GM12878 (cell line): Measurements from ENCODE around the gene GATA2. TPM values are rescaled to one million over a fixed set of nuclear protein-coding genes. Genes with fewer than 3 reads are reported as not detected.

Experiments
- ATAC-seq: fragments of 200-7000 bp; cut with Tn5 transposase; 3 replicates; pipeline ENCODE4 v1.9.1; 2020; ENCODE audit warnings: mild to moderate bottlenecking, moderate library complexity
- BruUV-seq: library from RNA; stranded (reverse); fragments of 400-500 nt; replicated peaks from 2 replicates; lab custom pipeline; 2021; lab: Mats Ljungman, UMichigan
- CTCF ChIA-PET: fragments of 300-600 bp; sonication (Branson Sonifier 250); formaldehyde crosslinking; extraction: SDS; loops from one replicate; lab custom pipeline; 2021; ENCODE audit warnings: inconsistent platforms; lab: Yijun Ruan, JAX
- POLR2A ChIA-PET: fragments of 350-600 bp; formaldehyde crosslinking; extraction: SDS; loops from one replicate; lab custom pipeline; 2021; ENCODE audit warnings: inconsistent platforms; lab: Charles Lee
- RAD21 ChIA-PET: fragments of 300-600 bp; sonication (Branson Sonifier 250); formaldehyde crosslinking; loops from one replicate; lab custom pipeline; 2023; ENCODE audit warnings: antibody characterized with exemption; ENCODE audit not compliant: unreplicated experiment; lab: Charles Lee
- SMC1A ChIA-PET: fragments of 300-600 bp; sonication (Branson Sonifier 250); formaldehyde crosslinking; loops from one replicate; lab custom pipeline; 2023; ENCODE audit not compliant: unreplicated experiment, uncharacterized antibody; lab: Charles Lee
- DNase-seq: peaks from one replicate; pipeline ENCODE4 v3.0.0-alpha.2; 2011; ENCODE audit warnings: low read depth, low spot score
- FAIRE-seq: peaks from 3 replicates; lab custom pipeline; 2011; peaks lifted over from hg19 to GRCh38; lab: Jason Lieb, UNC
- H2AFZ ChIP-seq: 2 replicates; pipeline ENCODE4 v1.6.0; 2011; ENCODE audit warnings: low read depth, low read length, control low read depth; ENCODE audit not compliant: control insufficient read depth
- H3K27ac ChIP-seq: 2 replicates; pipeline ENCODE4 v1.5.1; 2011; ENCODE audit warnings: control low read depth; ENCODE audit not compliant: control insufficient read depth, insufficient read depth
- H3K27me3 ChIP-seq, 2 experiments: replicated peaks in 1 of 2; 2 replicates each; pipeline versions ENCODE4 v1.6.0 to v1.6.1; 2011; ENCODE audit warnings: low read length in 1 of 2; ENCODE audit not compliant: control insufficient read depth in 2 of 2, insufficient read depth in 2 of 2
- H3K36me3 ChIP-seq, 2 experiments: 2 replicates each; pipeline ENCODE4 v1.5.1; 2011; ENCODE audit warnings: low read length in 1 of 2; ENCODE audit not compliant: control insufficient read depth in 2 of 2, insufficient read depth in 2 of 2
- H3K4me1 ChIP-seq: 2 replicates; pipeline ENCODE4 v1.6.1; 2011; ENCODE audit warnings: mild to moderate bottlenecking, low read length, moderate library complexity, mixed read lengths; ENCODE audit not compliant: control insufficient read depth, insufficient read depth
- H3K4me2 ChIP-seq: 2 replicates; pipeline ENCODE4 v1.6.0; 2011; ENCODE audit warnings: control low read depth; ENCODE audit not compliant: control insufficient read depth, insufficient read depth
- H3K4me3 ChIP-seq: fragments of 200-600 bp; sonication (generic); 2 replicates; pipeline ENCODE4 v1.5.1; 2016
- H3K79me2 ChIP-seq: 2 replicates; pipeline ENCODE4 v1.6.0; 2011; ENCODE audit warnings: low read length; ENCODE audit not compliant: control insufficient read depth, insufficient read depth
- H3K9ac ChIP-seq: 2 replicates; pipeline ENCODE4 v1.8.0; 2011; ENCODE audit warnings: low read length, control low read depth, mixed read lengths; ENCODE audit not compliant: control insufficient read depth, insufficient read depth
- H3K9me3 ChIP-seq: replicated peaks from 3 replicates; pipeline ENCODE4 v1.5.1; 2011; ENCODE audit warnings: mild to moderate bottlenecking, low read length; ENCODE audit not compliant: control insufficient read depth, insufficient read depth
- H4K20me1 ChIP-seq: 2 replicates; pipeline ENCODE4 v1.6.0; 2011; ENCODE audit not compliant: control insufficient read depth, insufficient read depth
- CBX3 ChIP-seq: fragments of 200-600 bp; sonication (generic); IDR thresholded peaks from 2 replicates; pipeline ENCODE4 v1.6.1; 2016; ENCODE audit warnings: low read depth, borderline replicate concordance
- CHD1 ChIP-seq: IDR thresholded peaks from 2 replicates; pipeline ENCODE4 v1.6.1; 2012; ENCODE audit warnings: low read depth, low read length, improper control_type of control experiment
- CREB1 ChIP-seq: IDR thresholded peaks from 2 replicates; pipeline ENCODE4 v1.6.1; 2012; ENCODE audit warnings: low read depth, mild to moderate bottlenecking, inconsistent platforms
- EED ChIP-seq: sonication (generic); IDR thresholded peaks from 2 replicates; pipeline ENCODE4 v1.6.1; 2016; ENCODE audit warnings: antibody characterized with exemption, low read depth
- EP300 ChIP-seq, 2 experiments: fragments of 150-350 bp in 1 of 2; IDR thresholded peaks; 2 replicates each; pipeline ENCODE4 v1.6.1; 2011 to 2012; ENCODE audit warnings: low read depth in 2 of 2, low read length in 2 of 2, borderline replicate concordance in 1 of 2, improper control_type of control experiment in 1 of 2, inconsistent platforms in 1 of 2; ENCODE audit not compliant: control insufficient read depth in 1 of 2
- HDAC2 ChIP-seq: fragments of 200-600 bp; sonication (generic); IDR thresholded peaks from 2 replicates; pipeline ENCODE4 v1.6.1; 2017
- LARP7 ChIP-seq: fragments of 450-650 bp; IDR thresholded peaks from 2 replicates; pipeline ENCODE4 v1.6.1; 2017; ENCODE audit warnings: mild to moderate bottlenecking
- MYC ChIP-seq: IDR thresholded peaks from 2 replicates; pipeline ENCODE4 v1.6.1; 2011; ENCODE audit warnings: mild to moderate bottlenecking, low read length, moderate library complexity, inconsistent platforms; ENCODE audit not compliant: insufficient read depth, insufficient replicate concordance, insufficient read length, severe bottlenecking
- NR2C1 ChIP-seq: fragments of 450-650 bp; IDR thresholded peaks from 2 replicates; pipeline ENCODE4 v1.6.1; 2017; ENCODE audit warnings: antibody characterized with exemption, mild to moderate bottlenecking, moderate library complexity
- NR2C2 ChIP-seq: IDR thresholded peaks from 2 replicates; pipeline ENCODE4 v1.6.1; 2011; ENCODE audit warnings: borderline replicate concordance, low read depth; ENCODE audit not compliant: control insufficient read depth, insufficient read length
- PAX8 ChIP-seq: fragments of 450-650 bp; IDR thresholded peaks from 2 replicates; pipeline ENCODE4 v1.6.1; 2017; ENCODE audit warnings: mild to moderate bottlenecking, moderate library complexity
- POLR2AphosphoS2 ChIP-seq: IDR thresholded peaks from 2 replicates; pipeline ENCODE4 v1.6.1; 2011; ENCODE audit warnings: low read depth, mild to moderate bottlenecking, low read length, improper control_type of control experiment, moderate library complexity
- SREBF2 ChIP-seq: IDR thresholded peaks from 2 replicates; pipeline ENCODE4 v1.6.1; 2012; ENCODE audit warnings: mild to moderate bottlenecking, low read length
- SRF ChIP-seq, 2 experiments: IDR thresholded peaks; 2 replicates each; pipeline ENCODE4 v1.6.1; 2011; ENCODE audit warnings: low read depth in 2 of 2, low read length in 2 of 2, mild to moderate bottlenecking in 1 of 2, moderate library complexity in 1 of 2
- WRNIP1 ChIP-seq: IDR thresholded peaks from 2 replicates; pipeline ENCODE4 v1.6.1; 2011; ENCODE audit warnings: low read depth, low read length, improper control_type of control experiment, borderline replicate concordance
- WGBS: methylation state at CpG from one replicate; pipeline ENCODE4 v1.1.6; 2016; ENCODE audit warnings: low lambda C conversion rate; ENCODE audit not compliant: insufficient replicate concordance, insufficient coverage; ENCODE audit errors: missing lambda C conversion rate; 5-methylcytosine and 5-hydroxymethylcytosine counted together
- in situ Hi-C: fragments of 300-500 bp; cut with MboI; formaldehyde crosslinking; loops from 9 replicates; pipeline ENCODE4 v1.14.3; 2018; ENCODE audit warnings: mixed read lengths
- intact Hi-C: fragments of 100-400 bp; cut with micrococcal nuclease; formaldehyde crosslinking; loops from one replicate; pipeline ENCODE4 v1.14.2; 2022; ENCODE audit not compliant: unreplicated experiment
- polyA plus RNA-seq, 11 experiments: library from polyadenylated mRNA; depleted of rRNA in 4 of 11; unstranded in 6 of 11; stranded (reverse) in 5 of 11; fragments of >200 nt; fragmentation: Nextera tagmentation in 4 of 11; fragmentation: Illumina TruSeq in 1 of 11; extraction: Ambion mirVana in 4 of 11; extraction: Trizol in 1 of 11; gene quantifications; 1 replicate in 1 of 11; 2 replicates in 10 of 11; pipeline versions ENCODE4 v1.2.1 to v1.2.3, GENCODE V29; 2011 to 2016; ENCODE audit warnings: inconsistent platforms in 2 of 11, missing spikeins in 2 of 11, low read depth in 1 of 11
- total RNA-seq, 4 experiments: library from RNA; depleted of rRNA in 3 of 4; stranded (reverse); fragments of >200 nt in 3 of 4; fragmentation: Illumina TruSeq in 1 of 4; extraction: Trizol in 1 of 4; gene quantifications; 2 replicates each; pipeline versions ENCODE4 v1.2.1 to v1.2.3, GENCODE V29; 2013 to 2021
- TF ChIP-seq, protein P1 (sequence below): fragments of 450-650 bp; IDR thresholded peaks from 2 replicates; pipeline ENCODE4 v1.6.1; 2017; ENCODE audit warnings: borderline replicate concordance
- TF ChIP-seq, protein P2 (sequence below): fragments of 450-650 bp; IDR thresholded peaks from 2 replicates; pipeline ENCODE4 v1.6.1; 2017; ENCODE audit warnings: mild to moderate bottlenecking, moderate library complexity
- TF ChIP-seq, protein P3 (sequence below): fragments of 150-350 bp; IDR thresholded peaks from 2 replicates; pipeline ENCODE4 v1.6.1; 2014; ENCODE audit warnings: mild to moderate bottlenecking, low read depth, low read length

Gene GATA2
- total and polyA plus RNA-seq, 10 of the 15 experiments (the other 5 are each of a cell fraction or from before 2014, with no cell fraction given): 0.56 TPM; not detected in 9

DNA sequence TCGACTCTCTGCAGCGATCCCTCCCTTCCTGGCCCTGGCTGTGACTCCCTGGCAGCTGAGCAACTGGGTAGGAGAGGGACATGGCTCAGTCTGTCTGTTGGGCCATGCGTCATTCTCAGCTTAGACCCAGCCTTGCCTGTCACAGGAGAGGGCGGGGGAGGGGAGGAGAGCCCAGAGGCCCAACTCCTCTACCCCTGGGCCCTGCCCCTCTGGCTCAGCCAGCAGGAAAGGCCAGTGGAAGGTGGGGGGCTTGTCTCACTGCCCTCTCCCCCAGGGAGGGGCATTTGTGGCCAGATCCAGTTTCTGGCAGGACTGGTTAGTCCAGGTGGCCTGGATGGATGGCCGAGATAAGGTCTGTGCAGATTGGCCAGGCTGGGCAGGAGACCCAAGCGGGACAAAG, 57.9 kb downstream of the GATA2 start (continued):
- TF ChIP-seq NR2C2 (no peak), SREBF2 (no peak), CBX3 (no peak), MYC (no peak)
- TF ChIP-seq, protein P1, sequence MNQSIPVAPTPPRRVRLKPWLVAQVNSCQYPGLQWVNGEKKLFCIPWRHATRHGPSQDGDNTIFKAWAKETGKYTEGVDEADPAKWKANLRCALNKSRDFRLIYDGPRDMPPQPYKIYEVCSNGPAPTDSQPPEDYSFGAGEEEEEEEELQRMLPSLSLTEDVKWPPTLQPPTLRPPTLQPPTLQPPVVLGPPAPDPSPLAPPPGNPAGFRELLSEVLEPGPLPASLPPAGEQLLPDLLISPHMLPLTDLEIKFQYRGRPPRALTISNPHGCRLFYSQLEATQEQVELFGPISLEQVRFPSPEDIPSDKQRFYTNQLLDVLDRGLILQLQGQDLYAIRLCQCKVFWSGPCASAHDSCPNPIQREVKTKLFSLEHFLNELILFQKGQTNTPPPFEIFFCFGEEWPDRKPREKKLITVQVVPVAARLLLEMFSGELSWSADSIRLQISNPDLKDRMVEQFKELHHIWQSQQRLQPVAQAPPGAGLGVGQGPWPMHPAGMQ: no peak
- TF ChIP-seq, all 136 proteins: peak for 0

DNA sequence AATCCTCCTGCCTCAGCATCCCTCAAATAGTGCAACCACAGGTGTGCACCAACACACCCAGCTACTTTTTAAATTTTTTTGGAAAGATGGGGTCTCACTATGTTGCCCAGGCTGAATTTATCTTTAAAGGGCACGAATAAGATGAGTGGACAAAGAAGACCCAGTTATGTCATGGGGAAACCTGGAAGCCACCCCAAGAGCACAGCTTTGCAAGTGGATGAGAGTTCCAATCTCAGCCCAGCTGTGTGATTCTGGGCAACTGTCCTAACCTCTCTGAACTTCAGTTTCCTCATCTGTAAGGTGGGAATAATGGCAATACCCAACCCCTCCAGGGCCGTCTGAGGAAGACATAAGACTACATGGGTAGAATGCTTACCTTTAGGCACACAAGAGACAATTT, 58.5 kb downstream of the GATA2 start:
- H2AFZ ChIP-seq: no peak overlapping the region
- H3K79me2 ChIP-seq: no peaks in the 10 kb centered on the region
- no peaks in the 10 kb centered on the region for H3K36me3 ChIP-seq
- ATAC-seq: no peak
- no peaks in the 10 kb centered on the region for H3K9me3 ChIP-seq
- CTCF ChIA-PET: interaction anchor here (1.2 kb wide), 1 partner anchor 63 kb away, joined by 4 read pairs; no protein-coding TSS in a partner anchor
- no peaks in the 10 kb centered on the region for H3K4me1 ChIP-seq
- SMC1A ChIA-PET: no interaction called here
- no TSS peak for BruUV-seq
- peaks cover 6 to 17% of the 10 kb centered on the region in 2 experiments for H3K27me3 ChIP-seq
- H4K20me1 ChIP-seq: no peaks in the 10 kb centered on the region; the same call in 1 of the 2 replicates
- H3K4me3 ChIP-seq: no peak overlapping the region
- FAIRE-seq: no peak
- no peak overlapping the region for H3K27ac ChIP-seq
- POLR2A ChIA-PET: no interaction called here
- no peak overlapping the region for H3K4me2 ChIP-seq
- RAD21 ChIA-PET: interaction anchor here (1.5 kb wide), 1 partner anchor 63 kb away, joined by 3 read pairs; no protein-coding TSS in a partner anchor
- intact Hi-C loops: no loop called here
- no peak overlapping the region for H3K9ac ChIP-seq
- DNase-seq: no peak
- in situ Hi-C loops: no loop called here
- WGBS: 3% methylated on average over 2 of the region's 2 CpGs
- no peak for TF ChIP-seq LARP7
- no peak for TF ChIP-seq EP300 (IDR thresholded peaks at IDR 0.05; ENCODE audit: borderline replicate concordance in 1 of 2, control insufficient read depth in 1 of 2, low read depth in 2 of 2, low read length in 2 of 2)
- TF ChIP-seq SRF (IDR thresholded peaks at IDR 0.05; ENCODE audit: low read depth in 2 of 2, low read length in 2 of 2): no peak
- TF ChIP-seq, protein P2, sequence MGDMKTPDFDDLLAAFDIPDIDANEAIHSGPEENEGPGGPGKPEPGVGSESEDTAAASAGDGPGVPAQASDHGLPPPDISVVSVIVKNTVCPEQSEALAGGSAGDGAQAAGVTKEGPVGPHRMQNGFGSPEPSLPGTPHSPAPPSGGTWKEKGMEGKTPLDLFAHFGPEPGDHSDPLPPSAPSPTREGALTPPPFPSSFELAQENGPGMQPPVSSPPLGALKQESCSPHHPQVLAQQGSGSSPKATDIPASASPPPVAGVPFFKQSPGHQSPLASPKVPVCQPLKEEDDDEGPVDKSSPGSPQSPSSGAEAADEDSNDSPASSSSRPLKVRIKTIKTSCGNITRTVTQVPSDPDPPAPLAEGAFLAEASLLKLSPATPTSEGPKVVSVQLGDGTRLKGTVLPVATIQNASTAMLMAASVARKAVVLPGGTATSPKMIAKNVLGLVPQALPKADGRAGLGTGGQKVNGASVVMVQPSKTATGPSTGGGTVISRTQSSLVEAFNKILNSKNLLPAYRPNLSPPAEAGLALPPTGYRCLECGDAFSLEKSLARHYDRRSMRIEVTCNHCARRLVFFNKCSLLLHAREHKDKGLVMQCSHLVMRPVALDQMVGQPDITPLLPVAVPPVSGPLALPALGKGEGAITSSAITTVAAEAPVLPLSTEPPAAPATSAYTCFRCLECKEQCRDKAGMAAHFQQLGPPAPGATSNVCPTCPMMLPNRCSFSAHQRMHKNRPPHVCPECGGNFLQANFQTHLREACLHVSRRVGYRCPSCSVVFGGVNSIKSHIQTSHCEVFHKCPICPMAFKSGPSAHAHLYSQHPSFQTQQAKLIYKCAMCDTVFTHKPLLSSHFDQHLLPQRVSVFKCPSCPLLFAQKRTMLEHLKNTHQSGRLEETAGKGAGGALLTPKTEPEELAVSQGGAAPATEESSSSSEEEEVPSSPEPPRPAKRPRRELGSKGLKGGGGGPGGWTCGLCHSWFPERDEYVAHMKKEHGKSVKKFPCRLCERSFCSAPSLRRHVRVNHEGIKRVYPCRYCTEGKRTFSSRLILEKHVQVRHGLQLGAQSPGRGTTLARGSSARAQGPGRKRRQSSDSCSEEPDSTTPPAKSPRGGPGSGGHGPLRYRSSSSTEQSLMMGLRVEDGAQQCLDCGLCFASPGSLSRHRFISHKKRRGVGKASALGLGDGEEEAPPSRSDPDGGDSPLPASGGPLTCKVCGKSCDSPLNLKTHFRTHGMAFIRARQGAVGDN: no peak
- TF ChIP-seq, protein P3, sequence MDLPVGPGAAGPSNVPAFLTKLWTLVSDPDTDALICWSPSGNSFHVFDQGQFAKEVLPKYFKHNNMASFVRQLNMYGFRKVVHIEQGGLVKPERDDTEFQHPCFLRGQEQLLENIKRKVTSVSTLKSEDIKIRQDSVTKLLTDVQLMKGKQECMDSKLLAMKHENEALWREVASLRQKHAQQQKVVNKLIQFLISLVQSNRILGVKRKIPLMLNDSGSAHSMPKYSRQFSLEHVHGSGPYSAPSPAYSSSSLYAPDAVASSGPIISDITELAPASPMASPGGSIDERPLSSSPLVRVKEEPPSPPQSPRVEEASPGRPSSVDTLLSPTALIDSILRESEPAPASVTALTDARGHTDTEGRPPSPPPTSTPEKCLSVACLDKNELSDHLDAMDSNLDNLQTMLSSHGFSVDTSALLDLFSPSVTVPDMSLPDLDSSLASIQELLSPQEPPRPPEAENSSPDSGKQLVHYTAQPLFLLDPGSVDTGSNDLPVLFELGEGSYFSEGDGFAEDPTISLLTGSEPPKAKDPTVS: no peak
- TF ChIP-seq CREB1: no peak
- TF ChIP-seq CHD1: no peak
- TF ChIP-seq WRNIP1: no peak
- TF ChIP-seq NR2C1: no peak
- no peak for TF ChIP-seq HDAC2
- no peak for TF ChIP-seq POLR2AphosphoS2
- TF ChIP-seq EED: no peak
- TF ChIP-seq PAX8: no peak
